ENCODE data around the gene ARRB2. TPM values are rescaled to one million over a fixed set of nuclear protein-coding genes. Genes with fewer than 3 reads are reported as not detected.

The ARRB2 gene
- total and polyA plus RNA-seq, 2 of the 8 experiments (the other 6 are each of a cell fraction or from before 2014, with no cell fraction given), result 72.4 to 101 TPM

GRCh38 chr17:4672751-4673150 is 37.7 kb upstream of the ARRB2 start:
- H3K27me3 ChIP-seq (replicated peaks in 1 of 4; ENCODE audit: control insufficient read depth in 3 of 4, extremely low read depth in 1 of 4, insufficient read depth in 3 of 4, low read length in 3 of 4), result no peaks in the 10 kb centered on the region
- FAIRE-seq (no peak), DNase-seq (ENCODE audit: low read depth in 1 of 2, low spot score in 2 of 2) (no peak)
- H3K4ac ChIP-seq (replicated peaks; ENCODE audit: insufficient read length, low read depth, low read length), result no peak overlapping the region
- no peak overlapping the region for H3K18ac ChIP-seq (ENCODE audit: extremely low read depth, low read length)
- H2AK5ac ChIP-seq (ENCODE audit: low read depth, low read length), result no peak overlapping the region
- no peak overlapping the region for H2BK5ac ChIP-seq (ENCODE audit: low read depth, low read length)
- H3K14ac ChIP-seq (ENCODE audit: insufficient read length), result no peak overlapping the region
- ChIA-PET CTCF (ENCODE audit: partially characterized antibody) (no interaction called here), POLR2A (ENCODE audit: partially characterized antibody) (no interaction called here)
- peaks cover 33 to 67% (median 63%) of the 10 kb centered on the region in 4 experiments for H3K36me3 ChIP-seq (ENCODE audit: control insufficient read depth in 2 of 4, insufficient read depth in 4 of 4, low read length in 3 of 4)
- no peaks in the 10 kb centered on the region for H3K79me1 ChIP-seq (ENCODE audit: low read depth, low read length)
- H3K4me1 ChIP-seq (replicated peaks in 1 of 4; ENCODE audit: control insufficient read depth in 3 of 4, insufficient read depth in 4 of 4, low read length in 3 of 4), result no peaks in the 10 kb centered on the region
- no peaks in the 10 kb centered on the region for H3K79me2 ChIP-seq (ENCODE audit: control insufficient read depth in 1 of 2, insufficient read depth in 2 of 2, low read length in 2 of 2)
- 96% methylated on average over 7 of the region's 8 CpGs; no CpG with 5 or more reads in 1 of the 2 experiments for WGBS, 2 experiments (ENCODE audit: extremely low coverage in 1 of 2, insufficient coverage in 1 of 2, insufficient read length in 1 of 2, insufficient replicate concordance in 2 of 2, low coverage in 1 of 2, low lambda C conversion rate in 2 of 2, missing lambda C conversion rate in 1 of 2)
- H2AFZ ChIP-seq (ENCODE audit: low read length), result no peak overlapping the region
- no peak overlapping the region for H4K5ac ChIP-seq (ENCODE audit: insufficient read length, low read depth, low read length)
- H2BK20ac ChIP-seq (ENCODE audit: low read length), result no peak overlapping the region
- peaks cover 8 to 19% of the 10 kb centered on the region in 2 experiments for H4K20me1 ChIP-seq (replicated peaks in 1 of 2; ENCODE audit: control insufficient read depth in 1 of 2, insufficient read depth in 2 of 2, low read length in 2 of 2)
- H3K9me3 ChIP-seq (ENCODE audit: insufficient read depth in 2 of 2, low read depth in 1 of 2, low read length in 1 of 2), result no peaks in the 10 kb centered on the region
- H2BK120ac ChIP-seq (replicated peaks; ENCODE audit: low read depth, low read length), result no peak overlapping the region
- H4K91ac ChIP-seq (replicated peaks; ENCODE audit: insufficient read length, low read length), result no peak overlapping the region
- H3K23me2 ChIP-seq (ENCODE audit: low read depth, low read length), result no peaks in the 10 kb centered on the region
- no peak overlapping the region for H3K9ac ChIP-seq (replicated peaks in 1 of 4; ENCODE audit: extremely low read depth in 1 of 4, low read depth in 3 of 4, low read length in 3 of 4)
- TF ChIP-seq FOSL1 (IDR thresholded peaks at IDR 0.05; ENCODE audit: insufficient read depth, low read depth, low read length) (no peak), TAF1 (IDR thresholded peaks at IDR 0.05; ENCODE audit: low read depth, low read length) (no peak), HDAC2 (IDR thresholded peaks at IDR 0.05; ENCODE audit: borderline replicate concordance in 1 of 2, low read depth in 2 of 2, low read length in 2 of 2) (no peak), ATF2 (IDR thresholded peaks at IDR 0.05; ENCODE audit: low read length) (no peak), EZH2 (IDR thresholded peaks at IDR 0.05; ENCODE audit: low read depth, low read length, severe bottlenecking) (no peak), RNF2 (IDR thresholded peaks at IDR 0.05; ENCODE audit: borderline replicate concordance, low read depth, low read length, missing control alignments, poor library complexity, severe bottlenecking) (no peak), POLR2AphosphoS5 (IDR thresholded peaks at IDR 0.05; ENCODE audit: low read depth, low read length) (no peak), EP300 (IDR thresholded peaks at IDR 0.05; ENCODE audit: borderline replicate concordance in 1 of 2, low read depth in 2 of 2, low read length in 2 of 2) (no peak), KDM4A (IDR thresholded peaks at IDR 0.05; ENCODE audit: low read depth, low read length, severe bottlenecking) (no peak)
- no peak overlapping the region for H3K23ac ChIP-seq (ENCODE audit: insufficient read length)
- H3K4me3 ChIP-seq (ENCODE audit: extremely low read depth in 1 of 4, insufficient read depth in 2 of 4, low read depth in 3 of 4, low read length in 4 of 4), result no peak overlapping the region
- no peak overlapping the region for H4K8ac ChIP-seq (ENCODE audit: extremely low read depth, insufficient read depth, low read length)
- H3K4me2 ChIP-seq (ENCODE audit: insufficient read depth in 1 of 2, low read depth in 2 of 2, low read length in 2 of 2), result no peak overlapping the region
- H3K27ac ChIP-seq (ENCODE audit: low read depth, low read length), result no peak overlapping the region
- H2BK12ac ChIP-seq (ENCODE audit: low read depth, low read length), result no peak overlapping the region
- H3K56ac ChIP-seq (replicated peaks; ENCODE audit: insufficient read length, low read depth, low read length), result no peak overlapping the region
- no peak overlapping the region for H2BK15ac ChIP-seq (ENCODE audit: low read length)

Data from H1 (cell line).